ENCODE data around the gene ZFP62. TPM values are rescaled to one million over a fixed set of nuclear protein-coding genes. Genes with fewer than 3 reads are reported as not detected.
"Not testable (repeated sequence)": the region's sequence is repeated elsewhere in the genome, so short reads cannot be mapped to it uniquely, and the experiment has no call there.

The ZFP62 gene
- 38.4 TPM for total RNA-seq

- peak; percentile 96 for DNase-seq
Measured at GRCh38 chr5:180860887-180861822, at the start of gene ZFP62. Gene ZFP62, minus strand, starts transcription at chr5:180861276. Its CDS starts 57 bp downstream, at chr5:180861219.

- no peak for DNase-seq
Measured at GRCh38 chr5:180910735-180911134, 49.7 kb upstream of the ZFP62 start.

- DNase-seq = no peak
Measured at GRCh38 chr5:180910182-180910581, 49.1 kb upstream of the ZFP62 start.

- DNase-seq = no peak
Measured at GRCh38 chr5:180909782-180910181, 48.7 kb upstream of the ZFP62 start.

GRCh38 chr5:180908998-180909731 is 48.1 kb upstream of the ZFP62 start:
- no peak for DNase-seq

GRCh38 chr5:180908400-180908799 is 47.3 kb upstream of the ZFP62 start:
- no peak for DNase-seq

GRCh38 chr5:180901319-180902009 is 40.4 kb upstream of the ZFP62 start:
- no peak for DNase-seq

- no peak for DNase-seq
Measured at GRCh38 chr5:180900178-180900577, 39.1 kb upstream of the ZFP62 start.

- no peak for DNase-seq
Measured at GRCh38 chr5:180898621-180899246, 37.7 kb upstream of the ZFP62 start, which contains the start of gene BTNL8. Gene BTNL8, plus strand, starts transcription at chr5:180899159. Its CDS starts 152 bp downstream, at chr5:180899311.

- DNase-seq = not testable (repeated sequence)
Measured at GRCh38 chr5:180895330-180895729, 34.3 kb upstream of the ZFP62 start.

GRCh38 chr5:180889381-180889780 is 28.3 kb upstream of the ZFP62 start:
- no peak for DNase-seq

GRCh38 chr5:180885845-180886529 is 24.9 kb upstream of the ZFP62 start:
- not testable (repeated sequence) for DNase-seq

- DNase-seq = no peak
Measured at GRCh38 chr5:180875860-180876426, 14.9 kb upstream of the ZFP62 start.

- no peak for DNase-seq
Measured at GRCh38 chr5:180874804-180875582, 13.9 kb upstream of the ZFP62 start.

- DNase-seq = no peak
Measured at GRCh38 chr5:180873615-180874520, 12.8 kb upstream of the ZFP62 start.

GRCh38 chr5:180872419-180872818 is 11.3 kb upstream of the ZFP62 start:
- no peak for DNase-seq

- no peak for DNase-seq
Measured at GRCh38 chr5:180870276-180871068, 9.4 kb upstream of the ZFP62 start.

GRCh38 chr5:180869587-180869986 is 8.5 kb upstream of the ZFP62 start:
- DNase-seq = no peak
